ENCODE results near the gene G0S2.

G0S2 gene

DNA sequence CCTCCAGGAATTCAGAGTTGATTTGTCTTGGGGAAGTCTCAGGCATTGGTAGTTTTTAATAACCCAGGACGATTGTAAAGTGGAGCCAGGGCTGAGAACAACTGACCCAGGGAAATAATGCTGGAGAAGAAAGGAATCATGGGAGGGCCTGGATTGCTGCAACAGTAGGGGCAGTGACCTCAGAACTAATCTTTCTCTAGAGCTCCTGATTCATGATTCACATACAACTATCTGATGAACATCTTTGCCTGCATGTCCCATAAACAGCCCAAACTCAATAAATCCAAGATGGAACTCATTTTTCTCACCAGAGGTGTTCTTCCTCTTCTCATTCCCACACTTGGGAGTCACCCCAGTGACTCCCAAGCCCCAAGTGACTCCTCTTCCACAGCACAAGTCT, 8.1 kb upstream of the G0S2 start:
- TF ChIP-seq, protein P1, sequence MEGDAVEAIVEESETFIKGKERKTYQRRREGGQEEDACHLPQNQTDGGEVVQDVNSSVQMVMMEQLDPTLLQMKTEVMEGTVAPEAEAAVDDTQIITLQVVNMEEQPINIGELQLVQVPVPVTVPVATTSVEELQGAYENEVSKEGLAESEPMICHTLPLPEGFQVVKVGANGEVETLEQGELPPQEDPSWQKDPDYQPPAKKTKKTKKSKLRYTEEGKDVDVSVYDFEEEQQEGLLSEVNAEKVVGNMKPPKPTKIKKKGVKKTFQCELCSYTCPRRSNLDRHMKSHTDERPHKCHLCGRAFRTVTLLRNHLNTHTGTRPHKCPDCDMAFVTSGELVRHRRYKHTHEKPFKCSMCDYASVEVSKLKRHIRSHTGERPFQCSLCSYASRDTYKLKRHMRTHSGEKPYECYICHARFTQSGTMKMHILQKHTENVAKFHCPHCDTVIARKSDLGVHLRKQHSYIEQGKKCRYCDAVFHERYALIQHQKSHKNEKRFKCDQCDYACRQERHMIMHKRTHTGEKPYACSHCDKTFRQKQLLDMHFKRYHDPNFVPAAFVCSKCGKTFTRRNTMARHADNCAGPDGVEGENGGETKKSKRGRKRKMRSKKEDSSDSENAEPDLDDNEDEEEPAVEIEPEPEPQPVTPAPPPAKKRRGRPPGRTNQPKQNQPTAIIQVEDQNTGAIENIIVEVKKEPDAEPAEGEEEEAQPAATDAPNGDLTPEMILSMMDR (IDR thresholded peaks at IDR 0.05; ENCODE audit: low read depth, low read length, missing control alignments) = no peak
- no peak for DNase-seq (ENCODE audit: low read depth)
- H3K4me3 ChIP-seq (ENCODE audit: low read depth, low read length) = no peak overlapping the region

- no peak for DNase-seq (ENCODE audit: low read depth)
- H3K4me3 ChIP-seq (ENCODE audit: low read depth, low read length) = no peak overlapping the region
- TF ChIP-seq, protein P1 (IDR thresholded peaks at IDR 0.05; ENCODE audit: low read depth, low read length, missing control alignments) = no peak
Measured at GRCh38 chr1:209667708-209668107, 7.5 kb upstream of the G0S2 start.

DNA sequence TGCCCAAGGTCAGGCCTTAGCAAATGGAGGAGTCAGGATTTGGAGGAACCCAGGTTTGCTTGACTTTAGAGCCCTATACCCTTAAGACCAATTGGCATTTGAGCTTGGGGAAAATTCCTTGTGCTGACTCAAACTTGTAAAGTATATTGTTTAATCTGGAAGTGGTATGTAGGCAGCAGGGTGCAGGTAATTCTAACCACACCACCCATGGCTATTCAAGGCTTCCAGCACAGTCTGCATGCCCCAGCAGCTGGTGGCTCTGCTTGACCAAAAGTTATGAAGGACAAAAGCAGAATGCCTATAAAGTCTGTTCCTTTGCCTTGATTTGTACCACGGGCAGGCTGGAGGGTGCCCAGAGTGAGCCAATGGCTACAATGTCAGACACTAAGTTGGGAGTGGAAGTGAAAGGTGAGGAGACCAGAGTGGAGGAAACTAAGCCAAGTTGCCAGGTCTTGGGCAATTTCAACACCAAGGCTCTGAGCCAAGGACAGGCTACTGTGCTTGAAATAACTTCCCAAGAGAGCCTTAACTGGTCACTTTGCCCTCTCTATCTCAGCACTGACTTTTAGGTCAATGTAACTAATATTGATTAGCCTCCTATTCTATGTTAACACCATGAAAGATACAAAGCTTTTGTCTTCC, 4.7 kb upstream of the G0S2 start:
- DNase-seq (ENCODE audit: low read depth) = no peak
- H3K4me3 ChIP-seq (ENCODE audit: low read depth, low read length) = no peak overlapping the region
- TF ChIP-seq, protein P1 (IDR thresholded peaks at IDR 0.05; ENCODE audit: low read depth, low read length, missing control alignments) = no peak

DNA sequence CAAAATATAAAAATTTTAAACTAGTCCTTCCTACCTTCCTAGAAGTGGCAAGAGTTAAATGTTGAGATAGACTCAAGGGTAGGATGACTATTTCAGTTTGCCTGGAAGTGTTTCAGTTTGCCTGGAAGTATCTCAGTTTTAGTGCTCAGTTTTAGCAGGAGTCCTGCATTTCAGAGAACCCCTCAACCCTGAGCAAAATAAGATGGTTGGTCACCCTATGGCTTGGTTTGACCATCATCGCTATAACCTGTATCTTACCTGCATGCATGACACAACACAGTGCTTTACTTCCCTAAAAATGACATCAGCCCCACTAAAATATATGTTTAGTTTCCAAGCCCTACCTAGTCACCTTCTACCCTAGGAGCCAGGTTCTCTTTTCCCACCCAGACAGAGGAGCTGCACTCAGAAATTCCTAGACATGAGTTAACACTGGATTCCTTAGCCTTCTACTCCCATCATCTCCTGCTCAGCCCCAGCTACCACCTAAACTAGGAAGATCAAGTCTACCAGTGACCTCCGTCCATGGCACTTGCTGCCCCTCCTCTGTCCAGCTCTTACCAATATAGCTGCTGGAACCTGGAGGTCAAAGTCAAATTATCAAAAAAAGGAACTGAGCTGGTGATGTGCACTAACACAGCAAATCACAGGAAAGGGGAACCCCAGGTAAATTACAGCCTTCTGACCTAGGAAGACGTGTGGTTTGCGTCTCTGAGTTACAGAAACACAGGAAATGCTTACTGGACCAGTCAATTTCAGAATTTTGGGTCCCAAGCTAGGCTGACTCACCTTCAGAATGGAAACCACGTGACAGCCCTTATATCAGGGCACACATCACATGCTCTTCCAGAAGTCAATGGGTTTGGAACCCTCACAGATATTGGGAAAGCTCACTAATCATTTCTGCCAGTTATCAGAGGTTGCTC, 2.2 kb upstream of the G0S2 start:
- peak; percentile 78 for DNase-seq (ENCODE audit: low read depth)
- H3K4me3 ChIP-seq (ENCODE audit: low read depth, low read length) = no peak overlapping the region
- TF ChIP-seq, protein P1 (IDR thresholded peaks at IDR 0.05; ENCODE audit: low read depth, low read length, missing control alignments) = no peak

DNA sequence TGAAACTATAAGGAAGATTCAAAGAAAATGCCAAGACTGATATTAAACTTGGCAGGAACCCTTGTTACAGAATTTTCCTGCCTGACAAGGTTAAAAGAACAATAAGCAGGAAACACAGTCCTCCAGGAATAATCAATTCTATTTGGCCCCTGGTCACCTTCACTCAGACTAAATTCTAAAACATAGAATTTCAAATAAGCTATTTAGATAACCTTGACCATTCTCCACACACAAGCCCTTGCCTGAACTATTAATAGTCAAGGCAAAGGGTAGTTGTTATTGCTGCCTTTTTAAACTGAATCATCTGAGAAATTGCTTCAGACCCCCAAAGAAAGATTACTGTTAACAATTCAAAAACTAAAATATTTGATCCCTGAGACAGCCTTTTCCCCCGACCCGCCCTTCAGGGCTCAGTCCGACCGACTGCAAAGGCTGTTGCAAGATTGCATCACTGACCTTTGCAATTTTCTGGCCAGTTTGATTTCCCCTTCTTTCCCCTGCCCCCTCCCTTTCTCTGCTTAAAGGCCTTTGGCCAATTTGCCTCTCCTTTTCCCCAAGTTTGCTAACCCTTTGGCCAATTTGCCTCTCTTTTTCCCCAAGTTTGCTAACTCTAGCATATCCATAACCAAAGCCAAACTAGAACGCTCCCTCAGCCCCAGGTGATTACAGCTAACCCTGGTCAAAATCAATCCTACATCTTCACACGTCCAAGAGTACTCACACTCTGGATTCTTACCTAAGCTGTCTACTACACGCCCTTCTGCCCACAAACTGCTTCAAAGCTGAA, 1.4 kb upstream of the G0S2 start:
- no peak overlapping the region for H3K4me3 ChIP-seq (ENCODE audit: low read depth, low read length)
- DNase-seq (ENCODE audit: low read depth) = no peak
- TF ChIP-seq, protein P1 (IDR thresholded peaks at IDR 0.05; ENCODE audit: low read depth, low read length, missing control alignments) = no peak

- TF ChIP-seq, protein P1 (IDR thresholded peaks at IDR 0.05; ENCODE audit: low read depth, low read length, missing control alignments) = no peak
- H3K4me3 ChIP-seq (ENCODE audit: low read depth, low read length) = peak overlapping the region; percentile 22
- DNase-seq (ENCODE audit: low read depth) = no peak
Measured at GRCh38 chr1:209675565-209676154, 448 bp downstream of the G0S2 start.

Measured in GM12864 (cell line).